ENCODE data around the gene TOX2.

The TOX2 gene

GRCh38 chr20:44064501-44065400, 150.1 kb downstream of the TOX2 start:
- Histone ChIP-seq H4K20me1 (ENCODE audit: control insufficient read depth, insufficient read depth, low read depth, low read length) (no peaks in the 10 kb centered on the region), H3K4me3 (ENCODE audit: low read length) (no peak overlapping the region), H3K36me3 (ENCODE audit: control insufficient read depth, low read length) (no peaks in the 10 kb centered on the region), H3K27ac (ENCODE audit: low read depth, low read length) (no peak overlapping the region), H3K4me2 (ENCODE audit: low read length) (no peak overlapping the region), H3K4me1 (ENCODE audit: control insufficient read depth, low read length) (no peaks in the 10 kb centered on the region), H3K9me3 (ENCODE audit: control insufficient read depth, insufficient read depth, low read length) (no peaks in the 10 kb centered on the region), H3K79me2 (ENCODE audit: control insufficient read depth, low read length) (no peaks in the 10 kb centered on the region), H3K27me3 (ENCODE audit: control insufficient read depth, low read length) (peaks cover 3% of the 10 kb centered on the region; the same call in 1 of the 2 replicates), H3K9me2 (replicated peaks; ENCODE audit: control insufficient read depth, low read length) (no peaks in the 10 kb centered on the region), H3F3A (ENCODE audit: control insufficient read depth, insufficient read depth) (no peaks in the 10 kb centered on the region)
- TF ChIP-seq EZH2phosphoT487 (IDR thresholded peaks at IDR 0.05; ENCODE audit: borderline replicate concordance, low read length), result no peak
- no peak for TF ChIP-seq CTCF (IDR thresholded peaks at IDR 0.05; ENCODE audit: low read depth, low read length, poor library complexity, severe bottlenecking)

GRCh38 chr20:44065401-44066340, 151.0 kb downstream of the TOX2 start:
- TF ChIP-seq CTCF (IDR thresholded peaks at IDR 0.05; ENCODE audit: low read depth, low read length, poor library complexity, severe bottlenecking) (no peak), EZH2phosphoT487 (IDR thresholded peaks at IDR 0.05; ENCODE audit: borderline replicate concordance, low read length) (no peak)

DNA sequence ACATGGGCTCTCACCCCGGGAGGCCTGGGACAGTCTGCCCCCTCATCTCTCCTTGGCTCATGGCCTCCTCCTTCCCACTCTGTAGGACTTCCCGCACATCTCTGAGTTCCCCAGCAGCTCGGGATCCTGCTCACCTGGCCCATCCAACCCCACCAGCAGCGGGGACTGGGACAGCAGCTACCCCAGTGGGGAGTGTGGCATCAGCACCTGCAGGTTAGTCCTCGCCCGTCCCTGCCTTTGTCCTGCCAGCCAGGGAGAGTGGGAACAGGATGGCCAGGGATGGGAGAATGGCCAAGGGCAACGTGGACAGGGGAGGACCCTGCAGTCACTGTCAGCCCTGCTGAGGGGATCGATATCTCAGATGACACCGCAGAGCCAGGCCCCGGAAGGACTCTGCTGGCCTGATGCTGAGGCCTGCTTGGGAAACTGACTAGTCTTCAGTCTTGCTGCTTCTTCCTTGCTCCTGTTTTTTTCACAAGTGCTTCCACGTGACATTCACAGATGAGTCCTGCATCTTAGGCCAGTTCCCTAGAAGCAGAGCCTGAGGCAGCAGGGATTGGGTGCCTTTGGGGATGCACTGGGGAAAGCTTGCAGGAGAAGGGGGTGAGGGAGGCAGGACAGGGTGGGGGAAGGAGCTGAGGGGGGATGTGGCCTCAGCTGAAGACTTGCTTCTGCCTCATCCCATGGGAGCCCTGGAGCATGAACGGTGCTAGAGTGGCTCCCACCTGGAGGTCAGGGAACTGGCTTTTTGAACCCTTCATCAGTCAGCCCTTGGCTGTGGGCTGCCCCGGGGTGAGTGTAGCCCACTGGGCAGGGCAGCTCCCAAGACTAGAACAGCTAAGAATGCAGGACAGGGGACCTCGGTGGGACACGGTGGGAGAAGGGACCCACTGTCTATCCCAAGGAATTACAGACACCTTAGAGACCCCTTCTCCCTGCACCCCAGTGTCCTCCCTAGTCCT, 152.3 kb downstream of the TOX2 start:
- Histone ChIP-seq H3K9me3 (ENCODE audit: control insufficient read depth, insufficient read depth, low read length) (no peaks in the 10 kb centered on the region), H3K36me3 (ENCODE audit: control insufficient read depth, low read length) (no peaks in the 10 kb centered on the region), H3K9me2 (replicated peaks; ENCODE audit: control insufficient read depth, low read length) (no peaks in the 10 kb centered on the region), H3F3A (ENCODE audit: control insufficient read depth, insufficient read depth) (no peaks in the 10 kb centered on the region), H4K20me1 (ENCODE audit: control insufficient read depth, insufficient read depth, low read depth, low read length) (no peaks in the 10 kb centered on the region), H3K27me3 (ENCODE audit: control insufficient read depth, low read length) (peaks cover 3% of the 10 kb centered on the region; the same call in 1 of the 2 replicates), H3K4me2 (ENCODE audit: low read length) (no peak overlapping the region), H3K4me1 (ENCODE audit: control insufficient read depth, low read length) (no peaks in the 10 kb centered on the region), H3K4me3 (ENCODE audit: low read length) (no peak overlapping the region), H3K79me2 (ENCODE audit: control insufficient read depth, low read length) (no peaks in the 10 kb centered on the region), H3K27ac (ENCODE audit: low read depth, low read length) (no peak overlapping the region)
- TF ChIP-seq EZH2phosphoT487 (IDR thresholded peaks at IDR 0.05; ENCODE audit: borderline replicate concordance, low read length) (no peak), CTCF (IDR thresholded peaks at IDR 0.05; ENCODE audit: low read depth, low read length, poor library complexity, severe bottlenecking) (no peak)

More at GRCh38 chr20:44065401-44066340, 151.0 kb downstream of the TOX2 start:
- Histone ChIP-seq H3K27me3 (ENCODE audit: control insufficient read depth, low read length) (peaks cover 3% of the 10 kb centered on the region; the same call in 1 of the 2 replicates), H3K36me3 (ENCODE audit: control insufficient read depth, low read length) (no peaks in the 10 kb centered on the region), H3K4me2 (ENCODE audit: low read length) (no peak overlapping the region), H3K4me1 (ENCODE audit: control insufficient read depth, low read length) (no peaks in the 10 kb centered on the region), H3K9me3 (ENCODE audit: control insufficient read depth, insufficient read depth, low read length) (no peaks in the 10 kb centered on the region), H4K20me1 (ENCODE audit: control insufficient read depth, insufficient read depth, low read depth, low read length) (no peaks in the 10 kb centered on the region), H3K9me2 (replicated peaks; ENCODE audit: control insufficient read depth, low read length) (no peaks in the 10 kb centered on the region), H3F3A (ENCODE audit: control insufficient read depth, insufficient read depth) (no peaks in the 10 kb centered on the region), H3K4me3 (ENCODE audit: low read length) (no peak overlapping the region), H3K27ac (ENCODE audit: low read depth, low read length) (no peak overlapping the region), H3K79me2 (ENCODE audit: control insufficient read depth, low read length) (no peaks in the 10 kb centered on the region)
